ENCODE data around the gene RTN3.

DNA sequence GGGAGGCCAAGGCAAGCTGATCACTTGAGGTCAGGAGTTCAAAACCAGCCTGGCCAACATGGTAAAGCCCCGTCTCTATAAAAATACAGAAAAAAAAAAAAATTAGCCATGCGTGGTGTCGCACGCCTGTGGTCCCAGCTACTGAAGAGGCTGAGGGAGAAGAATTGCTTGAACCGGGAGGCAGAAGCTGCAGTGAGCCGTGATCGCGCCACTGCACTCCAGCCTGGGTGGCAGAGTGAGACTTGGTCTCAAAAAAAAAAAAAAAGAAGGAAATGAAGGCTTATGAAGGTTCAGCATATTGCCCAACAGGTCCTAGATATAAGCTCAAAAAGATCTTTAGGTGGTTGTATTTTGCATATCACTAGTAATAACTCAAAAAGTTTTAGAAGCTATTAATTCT, 20.3 kb upstream of the RTN3 start:
- TF ChIP-seq POLR2A (IDR thresholded peaks at IDR 0.05) (no peak), CTCF (IDR thresholded peaks at IDR 0.05) (no peak)
